ENCODE measurements around the gene LRRC51. TPM values are rescaled to one million over a fixed set of nuclear protein-coding genes. Genes with fewer than 3 reads are reported as not detected.

LRRC51 gene
- polyA plus RNA-seq, 1 donor from 2014 or later, result 20.8 TPM

DNA sequence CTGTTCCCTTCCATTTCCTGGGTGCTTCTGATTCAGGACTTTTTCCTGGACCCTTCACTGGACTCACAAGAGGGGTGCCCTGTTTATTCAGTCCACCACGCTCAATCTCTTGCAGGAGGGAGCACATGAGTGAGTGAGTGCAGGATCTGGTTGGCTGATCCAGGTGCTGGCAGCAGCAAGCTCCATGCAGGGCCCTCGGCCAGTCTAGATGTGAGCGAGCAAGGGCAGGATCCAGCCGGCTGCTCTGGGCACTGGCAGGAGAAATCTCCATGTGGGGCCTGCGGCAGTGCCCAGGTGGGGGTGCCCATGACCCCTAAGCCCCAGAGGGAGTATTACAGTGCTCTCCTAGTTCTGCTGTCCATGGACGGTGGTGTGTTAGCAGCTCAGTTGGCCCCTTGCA, 43.4 kb downstream of the LRRC51 start:
- H3K36me3 ChIP-seq (ENCODE audit: insufficient read depth, low read length), result no peaks in the 10 kb centered on the region
- no peaks in the 10 kb centered on the region for H4K20me1 ChIP-seq (ENCODE audit: insufficient read depth)
- H3F3A ChIP-seq (ENCODE audit: insufficient read depth, low read length, poor library complexity, severe bottlenecking), result no peaks in the 10 kb centered on the region
- H3K27me3 ChIP-seq (ENCODE audit: insufficient read depth, low read depth, low read length), result no peaks in the 10 kb centered on the region
- H3K79me2 ChIP-seq (replicated peaks; ENCODE audit: insufficient read depth, low read length), result no peaks in the 10 kb centered on the region
- TF ChIP-seq POLR2AphosphoS5 (IDR thresholded peaks at IDR 0.05) (no peak), TAF1 (IDR thresholded peaks at IDR 0.05; ENCODE audit: low read depth) (no peak), CTCF (IDR thresholded peaks at IDR 0.05; ENCODE audit: poor library complexity, severe bottlenecking) (no peak), EP300 (conservative IDR thresholded peaks at IDR 0.05; ENCODE audit: poor library complexity, severe bottlenecking) (no peak), RAD21 (conservative IDR thresholded peaks at IDR 0.05) (no peak), EZH2 (IDR thresholded peaks at IDR 0.05; ENCODE audit: borderline replicate concordance, insufficient read depth, low read length, poor library complexity, severe bottlenecking) (no peak), MXI1 (conservative IDR thresholded peaks at IDR 0.05; ENCODE audit: poor library complexity, severe bottlenecking) (no peak), SMC3 (conservative IDR thresholded peaks at IDR 0.05; ENCODE audit: poor library complexity) (no peak)
- TF ChIP-seq, protein P1, sequence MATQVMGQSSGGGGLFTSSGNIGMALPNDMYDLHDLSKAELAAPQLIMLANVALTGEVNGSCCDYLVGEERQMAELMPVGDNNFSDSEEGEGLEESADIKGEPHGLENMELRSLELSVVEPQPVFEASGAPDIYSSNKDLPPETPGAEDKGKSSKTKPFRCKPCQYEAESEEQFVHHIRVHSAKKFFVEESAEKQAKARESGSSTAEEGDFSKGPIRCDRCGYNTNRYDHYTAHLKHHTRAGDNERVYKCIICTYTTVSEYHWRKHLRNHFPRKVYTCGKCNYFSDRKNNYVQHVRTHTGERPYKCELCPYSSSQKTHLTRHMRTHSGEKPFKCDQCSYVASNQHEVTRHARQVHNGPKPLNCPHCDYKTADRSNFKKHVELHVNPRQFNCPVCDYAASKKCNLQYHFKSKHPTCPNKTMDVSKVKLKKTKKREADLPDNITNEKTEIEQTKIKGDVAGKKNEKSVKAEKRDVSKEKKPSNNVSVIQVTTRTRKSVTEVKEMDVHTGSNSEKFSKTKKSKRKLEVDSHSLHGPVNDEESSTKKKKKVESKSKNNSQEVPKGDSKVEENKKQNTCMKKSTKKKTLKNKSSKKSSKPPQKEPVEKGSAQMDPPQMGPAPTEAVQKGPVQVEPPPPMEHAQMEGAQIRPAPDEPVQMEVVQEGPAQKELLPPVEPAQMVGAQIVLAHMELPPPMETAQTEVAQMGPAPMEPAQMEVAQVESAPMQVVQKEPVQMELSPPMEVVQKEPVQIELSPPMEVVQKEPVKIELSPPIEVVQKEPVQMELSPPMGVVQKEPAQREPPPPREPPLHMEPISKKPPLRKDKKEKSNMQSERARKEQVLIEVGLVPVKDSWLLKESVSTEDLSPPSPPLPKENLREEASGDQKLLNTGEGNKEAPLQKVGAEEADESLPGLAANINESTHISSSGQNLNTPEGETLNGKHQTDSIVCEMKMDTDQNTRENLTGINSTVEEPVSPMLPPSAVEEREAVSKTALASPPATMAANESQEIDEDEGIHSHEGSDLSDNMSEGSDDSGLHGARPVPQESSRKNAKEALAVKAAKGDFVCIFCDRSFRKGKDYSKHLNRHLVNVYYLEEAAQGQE (IDR thresholded peaks at IDR 0.05; ENCODE audit: borderline replicate concordance), result no peak
- H3K9me2 ChIP-seq (ENCODE audit: insufficient read depth, low read length), result no peaks in the 10 kb centered on the region
- no peak overlapping the region for H3K4me2 ChIP-seq (ENCODE audit: low read length)
- no peak overlapping the region for H3K4me3 ChIP-seq (ENCODE audit: low read length)
- H2AFZ ChIP-seq (ENCODE audit: low read depth, low read length), result no peak overlapping the region
- no peak overlapping the region for H3K27ac ChIP-seq (ENCODE audit: low read length)
- H3K9me3 ChIP-seq (ENCODE audit: low read length), result peaks cover 7% of the 10 kb centered on the region
- H3K9ac ChIP-seq (ENCODE audit: low read length), result no peak overlapping the region

DNA sequence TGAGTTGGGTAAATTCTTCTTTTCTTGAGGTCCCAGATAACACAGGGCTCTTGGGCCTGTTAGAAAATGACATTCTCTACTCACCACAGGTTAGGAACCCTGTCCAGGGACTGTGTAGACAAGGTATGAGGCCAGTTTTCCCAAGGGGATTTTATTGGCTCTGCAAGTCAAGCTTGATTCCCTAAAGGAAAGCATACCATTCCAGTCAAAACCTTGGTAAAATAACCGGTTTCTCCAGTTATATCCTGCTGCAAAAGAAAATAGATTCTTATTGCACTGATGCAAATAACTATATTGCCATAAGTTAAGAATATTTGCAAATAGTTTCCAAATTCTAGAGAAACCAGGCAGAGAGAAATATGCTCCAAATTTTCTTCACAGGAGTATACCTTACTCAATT, 45.3 kb downstream of the LRRC51 start:
- Histone ChIP-seq H3K9ac (ENCODE audit: low read length) (no peak overlapping the region), H3K9me3 (ENCODE audit: low read length) (peaks cover 9% of the 10 kb centered on the region), H3K36me3 (ENCODE audit: insufficient read depth, low read length) (no peaks in the 10 kb centered on the region), H3F3A (ENCODE audit: insufficient read depth, low read length, poor library complexity, severe bottlenecking) (no peaks in the 10 kb centered on the region), H3K4me2 (ENCODE audit: low read length) (no peak overlapping the region), H3K27me3 (ENCODE audit: insufficient read depth, low read depth, low read length) (no peaks in the 10 kb centered on the region), H3K27ac (ENCODE audit: low read length) (no peak overlapping the region), H3K4me3 (ENCODE audit: low read length) (no peak overlapping the region), H3K9me2 (ENCODE audit: insufficient read depth, low read length) (no peaks in the 10 kb centered on the region), H3K79me2 (replicated peaks; ENCODE audit: insufficient read depth, low read length) (no peaks in the 10 kb centered on the region), H2AFZ (ENCODE audit: low read depth, low read length) (no peak overlapping the region), H4K20me1 (ENCODE audit: insufficient read depth) (no peaks in the 10 kb centered on the region)
- TF ChIP-seq EZH2 (IDR thresholded peaks at IDR 0.05; ENCODE audit: borderline replicate concordance, insufficient read depth, low read length, poor library complexity, severe bottlenecking) (no peak), CTCF (IDR thresholded peaks at IDR 0.05; ENCODE audit: poor library complexity, severe bottlenecking) (no peak), POLR2AphosphoS5 (IDR thresholded peaks at IDR 0.05) (no peak), SMC3 (conservative IDR thresholded peaks at IDR 0.05; ENCODE audit: poor library complexity) (no peak), MXI1 (conservative IDR thresholded peaks at IDR 0.05; ENCODE audit: poor library complexity, severe bottlenecking) (no peak), TAF1 (IDR thresholded peaks at IDR 0.05; ENCODE audit: low read depth) (no peak), EP300 (conservative IDR thresholded peaks at IDR 0.05; ENCODE audit: poor library complexity, severe bottlenecking) (no peak), RAD21 (conservative IDR thresholded peaks at IDR 0.05) (no peak)
- TF ChIP-seq, protein P1 (IDR thresholded peaks at IDR 0.05; ENCODE audit: borderline replicate concordance), result no peak
